Left lung (tissue), 10 donors: ENCODE data around the gene EOLA2. TPM values are rescaled to one million over a fixed set of nuclear protein-coding genes. Genes with fewer than 3 reads are reported as not detected.
A peak's percentile ranks its signal among the peaks of the same experiment; 100 is the strongest.

Source experiments
- ATAC-seq: fragments of 200-7000 bp; cut with Tn5 transposase; one replicate; pipeline ENCODE4 v1.9.1; 2020; ENCODE audit warnings: moderate library complexity
- DNase-seq, 4 donors: peaks; one replicate each; pipeline ENCODE4 v3.0.0-alpha.2; 2013 to 2020
- H3K27ac ChIP-seq, 2 donors: fragments of 200-600 bp; sonication (generic) in 1 of 2; one replicate each; pipeline versions ENCODE4 v1.5.0 to v1.8.0; 2020 to 2021
- H3K27me3 ChIP-seq, 2 donors: fragments of 200-600 bp; sonication (generic) in 1 of 2; one replicate each; pipeline versions ENCODE4 v1.5.0 to v1.8.0; 2020 to 2021
- H3K36me3 ChIP-seq, 2 donors: fragments of 200-600 bp; sonication (generic) in 1 of 2; one replicate each; pipeline versions ENCODE4 v1.5.0 to v1.8.0; 2020 to 2021
- H3K4me1 ChIP-seq, 2 donors: fragments of 200-600 bp; one replicate each; pipeline ENCODE4 v1.8.0; 2021
- H3K4me3 ChIP-seq, 2 donors: fragments of 200-600 bp; sonication (generic) in 1 of 2; one replicate each; pipeline versions ENCODE4 v1.5.0 to v1.8.0; 2020 to 2021; ENCODE audit warnings: mild to moderate bottlenecking in 1 of 2
- H3K9me3 ChIP-seq, 2 donors: fragments of 200-600 bp; sonication (generic) in 1 of 2; one replicate each; pipeline versions ENCODE4 v1.5.0 to v1.8.0; 2020 to 2021
- intact Hi-C, 2 donors: fragments of 100-400 bp; cut with DNase I; formaldehyde crosslinking; loops; one replicate each; pipeline versions ENCODE4 v1.11.2 to v1.14.2; 2022
- polyA plus RNA-seq, 6 donors: library from polyadenylated mRNA; unstranded; fragments of 120-200 nt; gene quantifications; one replicate each; pipeline ENCODE4 v1.2.1, GENCODE V29; 2013; ENCODE audit not compliant: insufficient read length in 6 of 6
- total RNA-seq, 2 donors: library from RNA; stranded (reverse); fragmentation: NEBNext Ultra II Directional; extraction: Animal tissue kit (Norgen Biotek cat#: 25700); gene quantifications; one replicate each; pipeline ENCODE4 v1.2.1, GENCODE V29; 2021
- TF ChIP-seq, protein P1 (sequence below), 2 donors: fragments of 200-600 bp; sonication (generic) in 1 of 2; IDR thresholded peaks; one replicate each; pipeline versions ENCODE4 v1.5.0 to v1.8.0; 2021; ENCODE audit warnings: antibody characterized with exemption in 2 of 2
- donor health status: DM: no; HTN: yes; CAD: no.
- donor health status: DM: no; HTN: no; CAD: no.

Gene EOLA2
- total and polyA plus RNA-seq, 8 donors = 22.6 to 33.5 (median 29.4) TPM

- no peaks in the 10 kb centered on the region for H3K36me3 ChIP-seq
- no peak overlapping the region for H3K4me3 ChIP-seq
- no peaks in the 10 kb centered on the region for H3K9me3 ChIP-seq
- ATAC-seq (no peak), DNase-seq (no peak)
- H3K27ac ChIP-seq = no peak overlapping the region
- TF ChIP-seq, protein P1, sequence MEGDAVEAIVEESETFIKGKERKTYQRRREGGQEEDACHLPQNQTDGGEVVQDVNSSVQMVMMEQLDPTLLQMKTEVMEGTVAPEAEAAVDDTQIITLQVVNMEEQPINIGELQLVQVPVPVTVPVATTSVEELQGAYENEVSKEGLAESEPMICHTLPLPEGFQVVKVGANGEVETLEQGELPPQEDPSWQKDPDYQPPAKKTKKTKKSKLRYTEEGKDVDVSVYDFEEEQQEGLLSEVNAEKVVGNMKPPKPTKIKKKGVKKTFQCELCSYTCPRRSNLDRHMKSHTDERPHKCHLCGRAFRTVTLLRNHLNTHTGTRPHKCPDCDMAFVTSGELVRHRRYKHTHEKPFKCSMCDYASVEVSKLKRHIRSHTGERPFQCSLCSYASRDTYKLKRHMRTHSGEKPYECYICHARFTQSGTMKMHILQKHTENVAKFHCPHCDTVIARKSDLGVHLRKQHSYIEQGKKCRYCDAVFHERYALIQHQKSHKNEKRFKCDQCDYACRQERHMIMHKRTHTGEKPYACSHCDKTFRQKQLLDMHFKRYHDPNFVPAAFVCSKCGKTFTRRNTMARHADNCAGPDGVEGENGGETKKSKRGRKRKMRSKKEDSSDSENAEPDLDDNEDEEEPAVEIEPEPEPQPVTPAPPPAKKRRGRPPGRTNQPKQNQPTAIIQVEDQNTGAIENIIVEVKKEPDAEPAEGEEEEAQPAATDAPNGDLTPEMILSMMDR (IDR thresholded peaks at IDR 0.05) = no peak
- H3K27me3 ChIP-seq = no peaks in the 10 kb centered on the region
- intact Hi-C loops = no loop called here
- no peaks in the 10 kb centered on the region for H3K4me1 ChIP-seq
These were observed 28.1 kb downstream of the EOLA2 start for GRCh38 chrX:149910178-149910695.

DNA sequence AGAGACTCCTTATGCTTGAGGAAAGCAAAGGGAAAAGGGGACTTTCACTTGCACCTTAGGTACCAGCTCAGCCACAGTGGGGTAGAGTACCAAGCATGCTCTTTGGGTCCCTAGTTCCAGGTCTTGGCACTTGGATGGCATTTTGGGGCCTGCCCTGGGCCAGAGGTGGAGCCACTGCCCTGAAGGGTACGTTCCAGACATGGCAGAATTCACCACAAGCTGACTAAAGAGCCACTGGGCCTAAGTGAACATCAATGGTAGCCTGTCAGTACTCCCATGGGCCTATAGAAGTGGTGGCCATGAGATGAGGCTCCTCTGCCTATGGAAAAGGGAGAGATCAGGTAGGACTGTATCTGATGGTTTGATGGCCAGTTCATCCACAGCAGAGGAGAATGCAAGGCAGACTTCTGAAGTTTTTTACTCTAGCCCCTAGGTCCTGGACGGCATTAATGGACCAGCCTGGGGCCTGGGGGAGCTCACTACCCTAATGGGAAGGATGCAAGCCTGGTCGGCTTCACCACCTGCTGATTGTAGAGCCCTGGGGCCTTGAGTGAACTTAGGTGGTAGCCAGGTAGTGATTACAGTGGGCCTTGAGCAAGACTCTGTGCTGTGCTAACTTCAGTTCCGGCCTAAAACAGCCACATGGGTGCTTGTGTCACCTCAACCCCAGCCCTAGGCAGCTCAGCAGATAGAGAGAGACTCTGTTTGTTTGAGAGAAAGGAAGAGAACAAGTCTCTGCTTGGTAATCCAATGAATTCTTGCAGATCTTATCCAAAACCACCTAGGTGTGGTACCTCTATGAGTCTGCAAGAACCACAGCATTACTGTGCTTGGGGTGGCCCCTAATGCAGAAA, 28.7 kb downstream of the EOLA2 start:
- Histone ChIP-seq H3K4me3 (no peak overlapping the region), H3K36me3 (no peaks in the 10 kb centered on the region), H3K4me1 (no peaks in the 10 kb centered on the region), H3K9me3 (no peaks in the 10 kb centered on the region), H3K27me3 (no peaks in the 10 kb centered on the region), H3K27ac (no peak overlapping the region)
- DNase-seq = no peak
- intact Hi-C loops = no loop called here
- TF ChIP-seq, protein P1 (IDR thresholded peaks at IDR 0.05) = no peak
- ATAC-seq = no peak

- Histone ChIP-seq H3K27ac (no peak overlapping the region), H3K9me3 (no peaks in the 10 kb centered on the region), H3K4me1 (no peaks in the 10 kb centered on the region), H3K4me3 (no peak overlapping the region), H3K27me3 (no peaks in the 10 kb centered on the region), H3K36me3 (no peaks in the 10 kb centered on the region)
- TF ChIP-seq, protein P1 (IDR thresholded peaks at IDR 0.05) = no peak
- ATAC-seq (no peak), DNase-seq (no peak)
- intact Hi-C loops = no loop called here
These were observed 29.6 kb downstream of the EOLA2 start for GRCh38 chrX:149908727-149909126.

GRCh38 chrX:149908308-149908707, 30.0 kb downstream of the EOLA2 start:
- Histone ChIP-seq H3K4me3 (no peak overlapping the region), H3K27me3 (no peaks in the 10 kb centered on the region), H3K4me1 (no peaks in the 10 kb centered on the region), H3K36me3 (no peaks in the 10 kb centered on the region), H3K27ac (no peak overlapping the region), H3K9me3 (no peaks in the 10 kb centered on the region)
- TF ChIP-seq, protein P1 (IDR thresholded peaks at IDR 0.05) = no peak
- ATAC-seq = no peak
- intact Hi-C loops = no loop called here
- no peak for DNase-seq

DNA sequence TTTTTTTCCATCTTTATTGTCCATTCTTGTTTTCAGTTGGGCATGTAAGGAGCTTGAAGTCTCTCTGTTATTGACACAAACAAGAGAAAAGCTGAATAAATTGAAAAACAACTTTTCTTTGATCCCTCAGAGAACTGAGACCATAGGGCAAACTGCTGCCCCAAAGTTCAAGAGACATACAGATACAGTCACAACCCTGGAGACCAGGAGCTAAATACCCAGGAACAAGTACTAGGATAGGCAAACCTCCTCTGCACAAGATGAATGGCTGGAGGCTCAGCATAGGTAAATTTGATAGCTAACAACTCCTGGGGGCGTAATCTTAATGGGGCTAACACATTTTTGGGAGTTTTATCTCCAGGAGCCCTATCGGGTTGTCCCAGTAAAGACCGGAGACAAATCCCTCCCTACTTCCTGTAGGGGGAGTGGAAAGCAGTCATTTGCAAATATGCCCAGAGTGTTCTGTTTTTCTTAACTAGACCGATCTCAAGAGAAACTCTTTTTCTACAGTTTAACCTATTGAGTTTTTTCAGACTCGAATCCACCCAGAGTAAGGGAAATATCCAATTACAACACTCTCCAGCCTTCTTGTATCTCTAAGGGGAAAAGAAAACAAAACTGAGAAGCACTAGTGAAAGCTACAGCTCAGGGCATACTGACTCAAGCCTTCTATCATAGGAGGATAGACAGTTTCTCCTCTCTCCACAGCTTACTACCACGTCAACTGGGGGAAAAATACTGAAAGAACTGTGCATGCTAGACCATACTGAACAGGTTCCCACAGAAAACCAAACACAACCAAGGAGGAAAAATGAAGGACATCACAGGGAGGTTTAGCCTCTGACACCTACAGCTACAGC, 34.2 kb downstream of the EOLA2 start:
- H3K36me3 ChIP-seq = no peaks in the 10 kb centered on the region
- ATAC-seq (peak; percentile 64), DNase-seq (peak in 1 of 4 donors; percentile 3)
- no peaks in the 10 kb centered on the region for H3K4me1 ChIP-seq
- intact Hi-C loops = no loop called here
- no peaks in the 10 kb centered on the region for H3K27me3 ChIP-seq
- no peak overlapping the region for H3K27ac ChIP-seq
- H3K9me3 ChIP-seq = no peaks in the 10 kb centered on the region
- TF ChIP-seq, protein P1 (IDR thresholded peaks at IDR 0.05) = no peak
- H3K4me3 ChIP-seq = no peak overlapping the region
